NCI-H345 treated with DMSO at 0.1 percent for 48 hours (cell line): ENCODE measurements around the gene ARHGEF18.

ENCODE experiments used
- DNase-seq: peaks from one replicate; lab custom pipeline; 2025; ENCODE audit not compliant: unreplicated experiment; lab: John Stamatoyannopoulos, UW

The ARHGEF18 gene

GRCh38 chr19:7383284-7383683 lies 34.5 kb downstream of the ARHGEF18 start:
- DNase-seq = no peak

DNA sequence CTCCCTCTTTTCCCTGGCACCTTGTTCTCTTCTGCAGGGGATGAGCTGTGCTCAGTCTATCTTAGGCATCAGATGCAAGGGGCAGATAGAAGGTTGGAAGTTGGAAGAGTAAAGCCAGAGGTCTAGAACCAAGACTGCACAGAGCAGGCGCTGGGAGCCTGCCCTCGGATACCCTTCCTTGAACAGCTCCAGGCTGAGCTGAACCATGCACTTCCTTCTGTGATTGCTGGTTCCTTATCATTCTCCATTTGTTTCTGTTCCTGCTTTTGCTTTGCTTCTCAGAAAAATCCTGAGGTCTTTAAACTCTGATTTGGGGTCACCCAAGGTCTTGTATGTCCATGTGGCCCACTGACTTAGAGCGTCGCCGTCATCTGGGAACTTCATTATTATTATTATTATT lies 36.3 kb downstream of the ARHGEF18 start:
- no peak for DNase-seq

- no peak for DNase-seq
Measured at GRCh38 chr19:7386308-7386707, 37.6 kb downstream of the ARHGEF18 start.

DNA sequence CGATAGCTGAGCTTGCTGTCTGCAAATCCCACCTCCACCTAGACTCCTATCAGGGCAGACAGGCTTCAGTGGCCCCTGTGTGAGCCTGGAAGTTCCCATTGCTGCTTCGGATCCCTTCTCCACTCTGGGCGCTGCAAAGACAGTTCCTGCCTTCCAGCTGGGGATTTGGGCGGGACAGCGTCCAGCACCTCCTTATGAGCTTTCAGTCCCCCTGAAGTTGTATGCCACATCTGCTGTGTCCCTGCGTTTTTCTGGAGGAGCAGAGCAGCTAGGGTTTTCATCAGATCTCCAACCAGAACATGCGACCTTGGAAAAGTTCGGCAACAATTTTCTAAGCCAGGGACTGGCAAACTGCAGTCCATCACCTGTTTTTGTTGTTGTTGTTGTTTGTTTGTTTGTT lies 38.0 kb downstream of the ARHGEF18 start:
- no peak for DNase-seq

- DNase-seq = no peak
Measured at GRCh38 chr19:7391218-7391670, 42.5 kb downstream of the ARHGEF18 start.

DNA sequence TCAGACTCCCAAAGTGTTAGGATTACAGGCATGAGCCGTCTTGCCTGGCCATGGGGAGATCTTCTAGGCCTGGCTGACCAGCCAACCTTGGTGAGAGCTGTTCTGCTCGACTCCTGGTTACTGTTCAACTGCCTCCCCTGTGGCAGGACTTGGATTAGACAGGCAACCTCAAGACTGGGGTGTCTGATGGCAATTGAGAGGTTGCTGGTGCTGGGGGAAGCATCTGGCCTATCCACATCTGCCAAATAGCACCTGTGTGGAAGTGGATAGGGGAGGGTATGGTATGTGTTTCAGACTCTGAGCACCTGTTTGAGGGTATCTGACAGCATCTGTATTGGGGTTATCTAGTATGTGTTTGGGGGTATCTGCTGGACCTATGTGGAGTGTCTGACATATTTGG lies 44.7 kb downstream of the ARHGEF18 start:
- DNase-seq = no peak

DNA sequence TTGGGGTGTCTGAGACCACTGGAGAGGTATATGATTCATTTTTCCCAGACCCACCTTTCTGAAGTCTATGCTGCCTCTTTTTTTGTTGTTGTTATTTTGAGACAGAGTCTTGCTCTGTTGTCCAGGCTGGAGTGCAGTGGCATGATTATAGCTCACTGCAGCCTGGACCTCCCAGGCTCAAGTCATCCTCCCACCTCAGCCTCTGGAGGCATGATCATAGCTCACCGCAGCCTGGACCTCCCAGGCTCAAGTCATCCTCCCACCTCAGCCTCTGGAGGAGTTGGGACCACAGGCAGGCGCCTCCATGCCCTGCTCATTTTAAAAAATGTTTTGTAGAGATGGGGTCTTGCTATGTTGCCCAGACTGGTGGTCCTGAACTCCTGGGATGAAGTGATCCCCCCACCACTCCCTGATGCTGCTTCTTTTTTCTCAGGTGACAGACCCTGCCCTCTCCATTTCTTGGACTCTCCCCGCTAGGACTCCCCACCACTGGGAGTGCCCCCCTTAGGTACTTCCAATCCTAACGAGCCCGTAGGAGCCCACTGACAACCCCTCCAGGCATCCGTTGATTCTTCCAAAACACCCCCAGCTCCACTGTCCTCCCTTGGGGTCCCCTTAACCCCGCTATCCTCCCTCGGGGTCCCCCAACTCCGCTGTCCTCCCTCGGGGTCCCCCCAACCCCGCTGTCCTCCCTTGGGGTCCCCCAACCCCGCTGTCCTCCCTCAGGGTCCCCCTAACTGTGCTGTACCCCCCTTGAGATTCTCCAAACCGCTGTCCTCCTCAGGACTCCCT lies 45.4 kb downstream of the ARHGEF18 start:
- no peak for DNase-seq

GRCh38 chr19:7394731-7395359 lies 46.1 kb downstream of the ARHGEF18 start:
- DNase-seq = peak; percentile 60

- DNase-seq = no peak
Measured at GRCh38 chr19:7395360-7396066, 46.8 kb downstream of the ARHGEF18 start.

- DNase-seq = no peak
Measured at GRCh38 chr19:7397687-7398086, 49.0 kb downstream of the ARHGEF18 start.
